Activated naive CD8-positive, alpha-beta T cell treated with anti-CD3 and anti-CD28 coated beads for 36 hours (primary cell): ENCODE data around the gene S100A8. TPM values are rescaled to one million over a fixed set of nuclear protein-coding genes. Genes with fewer than 3 reads are reported as not detected.

Source experiments
- DNase-seq: peaks from one replicate; pipeline ENCODE4 v3.0.0; 2021
- H3K27ac Mint-ChIP-seq: one replicate; pipeline ENCODE4 v1.8.0; 2022; ENCODE audit warnings: mild to moderate bottlenecking, moderate library complexity, mixed read lengths
- H3K27me3 Mint-ChIP-seq: one replicate; pipeline ENCODE4 v1.8.0; 2022; ENCODE audit warnings: mild to moderate bottlenecking, mixed read lengths
- H3K36me3 Mint-ChIP-seq: one replicate; pipeline ENCODE4 v1.8.0; 2021; ENCODE audit warnings: mild to moderate bottlenecking, mixed read lengths
- H3K4me1 Mint-ChIP-seq: one replicate; pipeline ENCODE4 v1.8.0; 2021; ENCODE audit warnings: mixed read lengths
- H3K4me3 Mint-ChIP-seq: one replicate; pipeline ENCODE4 v1.8.0; 2022; ENCODE audit warnings: mild to moderate bottlenecking, moderate library complexity, mixed read lengths
- H3K9me3 Mint-ChIP-seq: one replicate; pipeline ENCODE4 v1.8.0; 2022; ENCODE audit warnings: mixed read lengths
- total RNA-seq, 2 experiments: library from RNA; stranded (reverse); gene quantifications; one replicate each; pipeline ENCODE4 v1.2.3, GENCODE V29; 2021

The S100A8 gene
- total RNA-seq, 2 experiments from 2014 or later = not detected

- peaks cover 37% of the 10 kb centered on the region for H3K4me1 Mint-ChIP-seq
- peaks cover 38% of the 10 kb centered on the region for H3K27me3 Mint-ChIP-seq
- no peak overlapping the region for H3K4me3 Mint-ChIP-seq
- H3K27ac Mint-ChIP-seq = no peak overlapping the region
- H3K9me3 Mint-ChIP-seq = no peaks in the 10 kb centered on the region
- DNase-seq = no peak
- no peaks in the 10 kb centered on the region for H3K36me3 Mint-ChIP-seq
These were observed 48.7 kb downstream of the S100A8 start for GRCh38 chr1:153342178-153342577.

GRCh38 chr1:153341431-153341934 is 49.4 kb downstream of the S100A8 start:
- H3K27me3 Mint-ChIP-seq = peaks cover 31% of the 10 kb centered on the region
- H3K36me3 Mint-ChIP-seq = no peaks in the 10 kb centered on the region
- H3K9me3 Mint-ChIP-seq = no peaks in the 10 kb centered on the region
- no peak for DNase-seq
- no peak overlapping the region for H3K27ac Mint-ChIP-seq
- peaks cover 36% of the 10 kb centered on the region for H3K4me1 Mint-ChIP-seq
- no peak overlapping the region for H3K4me3 Mint-ChIP-seq

- H3K4me1 Mint-ChIP-seq = peaks cover 25% of the 10 kb centered on the region
- peaks cover 21% of the 10 kb centered on the region for H3K27me3 Mint-ChIP-seq
- no peak for DNase-seq
- H3K4me3 Mint-ChIP-seq = no peak overlapping the region
- H3K36me3 Mint-ChIP-seq = no peaks in the 10 kb centered on the region
- no peaks in the 10 kb centered on the region for H3K9me3 Mint-ChIP-seq
- no peak overlapping the region for H3K27ac Mint-ChIP-seq
These were observed 50.5 kb downstream of the S100A8 start for GRCh38 chr1:153340356-153340755.

Other genes starting within 250 kb of the S100A8 start
- not detected for gene SPRR2G, start 240.2 kb downstream of the S100A8 start, total RNA-seq
- not detected for gene LELP1, start 187.6 kb downstream of the S100A8 start, total RNA-seq
- gene PRR9, start 173.5 kb downstream of the S100A8 start, total RNA-seq = not detected
- not detected for gene LORICRIN, start 131.4 kb downstream of the S100A8 start, total RNA-seq
- not detected for gene PGLYRP3, start 78.1 kb downstream of the S100A8 start, total RNA-seq
- gene PGLYRP4, start 42.2 kb downstream of the S100A8 start, total RNA-seq = not detected
- not detected for gene S100A9, start 33.2 kb downstream of the S100A8 start, total RNA-seq
- gene S100A12, start 15.5 kb downstream of the S100A8 start, total RNA-seq = not detected
- gene S100A7A, start 25.4 kb upstream of the S100A8 start, total RNA-seq = not detected
- gene S100A7, start 69.6 kb upstream of the S100A8 start, total RNA-seq = not detected
- 100 to 1,000 TPM; 144 to 155 TPM for gene S100A6, start 144.9 kb upstream of the S100A8 start, total RNA-seq
- gene S100A5, start 149.9 kb upstream of the S100A8 start, total RNA-seq = 1 to 10 TPM; 1.2 to 1.6 TPM
- 10 to 100 TPM; 44.7 to 44.9 TPM for gene S100A4, start 154.7 kb upstream of the S100A8 start, total RNA-seq
- gene S100A3, start 158.2 kb upstream of the S100A8 start, total RNA-seq = not detected
- gene S100A2, start 174.8 kb upstream of the S100A8 start, total RNA-seq = under 1 TPM in 1 of 2 experiments, not detected in 1; 0.60 TPM
- gene S100A16, start 222.1 kb upstream of the S100A8 start, total RNA-seq = not detected
- not detected for gene S100A14, start 225.3 kb upstream of the S100A8 start, total RNA-seq
- gene S100A13, start 236.4 kb upstream of the S100A8 start, total RNA-seq = 1 to 10 TPM; 5.7 to 5.9 TPM
- gene S100A1, start 237.4 kb upstream of the S100A8 start, total RNA-seq = not detected
- gene CHTOP, start 243.0 kb upstream of the S100A8 start, total RNA-seq = 10 to 100 TPM; 94.3 to 98.1 TPM